Stomach (tissue), 4 donors: ENCODE results near the gene CDH1.

Experiments
- EP300 ChIP-seq: sonication (generic); formaldehyde crosslinking; IDR thresholded peaks from one replicate; pipeline ENCODE4 v1.6.1; 2017; ENCODE audit warnings: antibody characterized with exemption
- POLR2A ChIP-seq, 4 donors: fragments of 450-650 bp; IDR thresholded peaks; one replicate each; pipeline ENCODE4 v1.6.1; 2016; ENCODE audit warnings: antibody characterized with exemption in 4 of 4, control low read depth in 2 of 4, mild to moderate bottlenecking in 1 of 4, moderate library complexity in 1 of 4
- POLR2AphosphoS5 ChIP-seq, 3 donors: sonication (generic); formaldehyde crosslinking; IDR thresholded peaks; one replicate each; pipeline ENCODE4 v1.6.1; 2016; ENCODE audit warnings: antibody characterized with exemption in 3 of 3
- TF ChIP-seq, protein P1 (sequence below), 7 experiments: fragments of 450-650 bp in 4 of 7; fragments of 200-600 bp in 3 of 7; sonication (generic) in 3 of 7; IDR thresholded peaks; one replicate each; pipeline ENCODE4 v1.5.1; 2016 to 2019; ENCODE audit warnings: antibody characterized with exemption in 7 of 7, control low read depth in 2 of 7, mild to moderate bottlenecking in 1 of 7

DNA sequence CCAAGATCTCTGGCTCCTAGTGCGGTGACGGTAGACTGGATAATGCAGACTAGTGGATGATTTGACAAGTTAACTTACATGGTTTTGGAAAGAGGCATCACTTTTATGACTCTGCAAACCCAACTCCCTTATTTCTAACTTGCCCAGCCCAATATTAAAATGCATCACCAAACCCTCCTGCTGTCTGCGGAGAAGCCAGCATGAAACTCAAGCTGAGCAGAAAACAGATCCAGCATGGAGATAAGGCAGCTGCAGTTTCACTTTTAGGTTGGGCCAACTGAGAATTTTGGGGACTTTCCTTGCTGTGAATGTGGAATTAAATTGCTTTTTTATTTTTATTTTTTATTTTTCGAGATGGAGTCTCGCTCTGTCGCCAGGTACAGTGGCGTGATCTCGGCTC lies 27.8 kb downstream of the CDH1 start:
- no peak for TF ChIP-seq EP300
- TF ChIP-seq, protein P1, sequence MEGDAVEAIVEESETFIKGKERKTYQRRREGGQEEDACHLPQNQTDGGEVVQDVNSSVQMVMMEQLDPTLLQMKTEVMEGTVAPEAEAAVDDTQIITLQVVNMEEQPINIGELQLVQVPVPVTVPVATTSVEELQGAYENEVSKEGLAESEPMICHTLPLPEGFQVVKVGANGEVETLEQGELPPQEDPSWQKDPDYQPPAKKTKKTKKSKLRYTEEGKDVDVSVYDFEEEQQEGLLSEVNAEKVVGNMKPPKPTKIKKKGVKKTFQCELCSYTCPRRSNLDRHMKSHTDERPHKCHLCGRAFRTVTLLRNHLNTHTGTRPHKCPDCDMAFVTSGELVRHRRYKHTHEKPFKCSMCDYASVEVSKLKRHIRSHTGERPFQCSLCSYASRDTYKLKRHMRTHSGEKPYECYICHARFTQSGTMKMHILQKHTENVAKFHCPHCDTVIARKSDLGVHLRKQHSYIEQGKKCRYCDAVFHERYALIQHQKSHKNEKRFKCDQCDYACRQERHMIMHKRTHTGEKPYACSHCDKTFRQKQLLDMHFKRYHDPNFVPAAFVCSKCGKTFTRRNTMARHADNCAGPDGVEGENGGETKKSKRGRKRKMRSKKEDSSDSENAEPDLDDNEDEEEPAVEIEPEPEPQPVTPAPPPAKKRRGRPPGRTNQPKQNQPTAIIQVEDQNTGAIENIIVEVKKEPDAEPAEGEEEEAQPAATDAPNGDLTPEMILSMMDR (IDR thresholded peaks at IDR 0.05), result no peak
- no peak for TF ChIP-seq POLR2A (IDR thresholded peaks at IDR 0.05)
- TF ChIP-seq POLR2AphosphoS5 (IDR thresholded peaks at IDR 0.05), result no peak
